ENCODE measurements around the gene CTNNA2.

CTNNA2 gene

GRCh38 chr2:79941179-79941578 lies 428.3 kb downstream of the CTNNA2 start:
- no peak for DNase-seq

- DNase-seq: no peak
These were observed 431.4 kb downstream of the CTNNA2 start for GRCh38 chr2:79944205-79944604.

GRCh38 chr2:79945653-79946445 lies 433.0 kb downstream of the CTNNA2 start:
- no peak for DNase-seq

DNA sequence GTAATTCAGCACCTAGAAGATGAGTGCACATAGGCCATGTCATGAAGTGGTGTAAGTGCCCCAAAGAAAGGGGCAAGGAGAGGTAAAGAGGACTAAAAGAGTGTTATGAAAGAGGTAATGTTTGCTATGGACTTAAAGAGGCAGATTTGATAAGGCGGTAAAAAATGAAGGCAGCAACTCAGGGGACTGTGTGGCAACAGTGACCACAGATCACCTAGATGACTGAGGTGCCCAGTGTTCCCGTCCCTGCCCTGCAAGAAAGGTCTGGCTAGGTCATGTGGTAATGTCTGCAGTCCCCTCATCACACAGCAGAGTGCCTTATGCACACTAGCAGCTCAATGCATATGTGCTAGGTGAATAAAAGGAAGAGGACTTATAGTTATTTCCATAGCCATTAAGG lies 434.9 kb downstream of the CTNNA2 start:
- no peak for DNase-seq

DNA sequence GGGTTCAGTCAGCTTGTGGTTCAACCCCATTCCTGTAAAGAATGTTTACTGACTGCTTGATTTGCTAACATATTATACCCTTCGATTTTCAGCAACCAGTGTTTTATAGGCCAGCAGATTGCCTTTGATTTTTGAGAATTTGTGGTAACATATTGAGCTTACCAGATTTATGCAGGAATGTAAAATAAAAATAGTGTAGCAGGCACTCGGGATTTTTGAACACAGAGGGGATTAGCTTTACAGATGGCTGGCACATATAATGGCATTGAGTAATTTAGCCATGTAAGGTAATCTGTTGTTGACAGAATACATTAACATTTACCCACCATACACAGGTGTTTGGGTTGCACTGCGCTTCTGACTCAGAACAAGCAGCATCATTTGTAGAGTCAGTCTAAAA lies 437.7 kb downstream of the CTNNA2 start:
- DNase-seq: no peak

- no peak for DNase-seq
These were observed 439.8 kb downstream of the CTNNA2 start for GRCh38 chr2:79952616-79953015.

DNA sequence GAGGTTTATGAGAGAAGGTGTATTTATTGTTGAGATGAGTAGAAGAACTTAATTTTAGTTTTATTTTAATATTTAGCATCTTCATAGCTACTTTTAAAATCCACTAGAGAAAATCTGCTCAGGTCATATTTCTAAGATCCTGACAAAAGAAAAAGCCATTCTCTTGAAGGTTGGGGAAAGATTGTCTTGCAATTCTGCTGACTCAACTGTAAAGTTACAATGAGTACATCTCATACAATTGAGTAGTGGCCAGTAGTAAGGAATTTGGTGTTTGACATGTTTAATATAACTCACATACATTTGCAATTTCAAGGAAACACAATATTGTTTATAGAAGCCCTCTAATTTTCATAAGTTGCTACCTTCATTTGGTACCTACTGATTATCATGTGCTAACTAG lies 447.2 kb downstream of the CTNNA2 start:
- DNase-seq: no peak

DNA sequence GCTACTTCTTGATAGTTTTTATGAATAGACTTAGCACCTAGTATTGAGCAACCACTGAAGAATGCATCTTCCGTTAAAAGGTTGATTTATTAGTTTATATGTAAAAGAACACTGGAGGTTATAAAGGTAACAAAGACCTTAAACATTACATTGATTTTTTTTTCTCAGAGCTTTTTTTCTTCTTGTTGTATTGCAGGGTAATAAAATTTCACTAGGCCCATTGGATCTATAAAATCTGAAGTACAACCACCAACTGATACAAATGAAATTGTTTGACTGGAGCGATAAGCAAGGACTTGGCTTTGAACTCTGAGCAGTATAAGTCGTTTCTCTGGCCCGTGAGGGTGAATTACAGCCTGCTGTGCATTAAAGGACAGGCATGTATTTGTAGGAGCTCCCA lies 447.7 kb downstream of the CTNNA2 start:
- DNase-seq: no peak

DNA sequence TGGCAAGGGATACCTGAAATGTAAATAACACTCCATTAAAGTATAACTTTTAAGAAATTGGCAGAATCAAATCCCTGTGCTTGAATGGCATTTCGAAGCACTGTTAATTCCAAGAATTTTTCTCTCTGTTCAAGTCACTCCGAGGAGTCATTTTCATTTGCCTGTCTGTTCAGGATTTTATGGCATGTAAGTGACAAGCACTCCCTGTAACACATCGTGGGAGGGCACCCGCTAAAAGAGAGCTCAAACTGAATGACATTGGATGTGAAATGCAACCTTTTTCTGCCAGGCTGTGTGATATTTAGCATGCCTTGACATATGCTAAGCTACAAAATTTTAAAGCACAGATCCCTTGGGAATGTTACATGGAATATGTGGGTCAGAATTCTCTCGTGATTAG lies 452.1 kb downstream of the CTNNA2 start:
- no peak for DNase-seq

GRCh38 chr2:79966369-79966768 lies 453.5 kb downstream of the CTNNA2 start:
- DNase-seq: no peak

DNA sequence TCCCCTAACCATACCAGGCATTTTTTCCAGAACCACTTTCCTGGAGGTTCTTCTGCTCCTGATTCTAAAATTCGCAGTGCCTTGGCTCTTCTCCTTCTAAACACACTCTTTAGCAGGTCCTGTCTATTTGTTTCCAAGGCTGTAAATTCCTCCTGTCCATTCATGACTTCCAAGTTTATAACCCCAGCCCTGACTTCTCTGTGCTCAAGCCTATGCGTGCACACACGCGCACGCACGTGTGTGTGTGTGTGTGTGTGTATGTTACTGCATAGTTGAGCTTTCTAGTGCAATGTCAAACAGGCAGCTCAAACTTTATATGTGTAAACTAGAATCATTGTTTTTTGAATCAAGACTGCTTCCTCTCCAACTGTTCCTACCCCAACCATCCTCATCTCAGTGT lies 454.0 kb downstream of the CTNNA2 start:
- DNase-seq: no peak

DNA sequence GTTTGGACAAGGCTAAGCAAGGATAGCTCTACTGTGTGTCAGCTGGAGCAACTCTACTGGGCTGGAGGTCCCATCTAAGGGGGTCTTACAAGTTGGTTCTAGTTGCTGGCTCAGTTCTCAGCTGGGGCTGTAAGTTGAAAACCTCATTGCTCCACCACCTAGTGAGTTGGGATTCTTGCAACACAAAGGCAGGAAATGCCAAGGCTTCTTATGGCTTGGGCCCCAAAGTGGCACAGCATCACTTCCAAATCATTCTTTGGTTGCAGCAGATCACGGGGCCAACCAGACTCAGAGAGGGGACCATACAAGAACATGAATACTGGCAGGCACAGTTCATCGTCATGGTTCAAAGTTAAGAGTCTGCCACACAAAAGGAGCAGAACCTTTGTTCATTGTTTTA lies 459.0 kb downstream of the CTNNA2 start:
- no peak for DNase-seq

- no peak for DNase-seq
These were observed 459.8 kb downstream of the CTNNA2 start for GRCh38 chr2:79972661-79973060.

- DNase-seq: no peak
These were observed 463.1 kb downstream of the CTNNA2 start for GRCh38 chr2:79975791-79976565.

DNA sequence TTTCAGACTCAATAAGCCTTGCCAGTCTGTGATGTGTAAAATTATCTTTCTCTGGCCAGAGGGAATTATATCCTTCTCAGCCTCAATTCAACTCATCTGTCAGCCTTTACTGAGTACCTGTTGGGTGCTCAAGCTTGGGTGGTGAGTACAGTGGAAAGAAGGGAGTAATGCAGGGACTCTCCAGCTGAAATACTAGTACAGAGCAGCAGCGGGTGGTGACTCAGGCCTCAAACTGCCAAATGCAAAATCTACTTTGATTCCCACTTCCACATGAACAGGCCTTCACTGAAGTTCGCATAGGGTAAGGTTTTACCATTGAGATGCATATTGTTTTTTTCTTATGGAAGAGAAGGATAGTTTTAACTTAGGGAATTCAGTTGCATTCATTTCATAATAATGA lies 464.9 kb downstream of the CTNNA2 start:
- DNase-seq: no peak

DNA sequence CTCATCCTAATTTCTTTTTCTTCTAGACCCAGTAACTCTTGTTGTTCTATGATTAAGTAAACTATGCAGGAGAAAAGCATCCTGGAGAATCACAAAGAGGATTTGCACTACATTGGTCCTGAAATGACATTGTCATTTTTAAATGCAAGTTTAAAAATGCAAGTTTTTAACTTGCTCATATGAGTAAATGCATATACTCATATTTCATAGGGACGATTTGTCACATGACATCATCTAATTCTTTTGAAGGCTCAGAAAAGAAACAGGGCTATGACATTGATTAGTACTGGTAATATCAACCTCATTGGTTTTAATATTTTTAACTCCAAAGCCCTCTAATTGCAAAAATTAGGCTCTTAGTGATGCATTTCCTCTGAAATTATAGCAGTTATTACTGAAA lies 467.3 kb downstream of the CTNNA2 start:
- no peak for DNase-seq

- DNase-seq: no peak
These were observed 468.0 kb downstream of the CTNNA2 start for GRCh38 chr2:79980816-79981215.

DNA sequence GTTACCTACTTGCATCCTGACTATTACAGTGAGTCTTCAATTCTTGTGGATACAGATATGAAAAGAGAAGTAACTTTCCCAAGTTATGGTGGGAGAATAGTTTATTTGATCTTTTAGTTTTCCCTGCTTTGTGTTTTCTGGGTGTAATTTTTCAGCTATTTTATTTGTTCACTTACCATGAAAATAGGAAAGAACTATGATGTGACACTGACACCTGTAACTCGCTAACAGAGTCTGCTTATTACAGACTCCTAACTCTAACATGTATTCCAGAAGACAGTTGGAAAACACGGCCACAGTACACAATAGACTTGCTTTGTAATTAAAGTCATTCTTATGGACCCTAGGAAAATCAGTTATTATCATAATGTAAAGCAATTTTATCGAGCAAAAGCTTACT lies 468.5 kb downstream of the CTNNA2 start:
- no peak for DNase-seq

- no peak for DNase-seq
These were observed 469.6 kb downstream of the CTNNA2 start for GRCh38 chr2:79982445-79982844.

- DNase-seq: no peak
These were observed 471.6 kb downstream of the CTNNA2 start for GRCh38 chr2:79984476-79984875.

- no peak for DNase-seq
These were observed 472.3 kb downstream of the CTNNA2 start for GRCh38 chr2:79985145-79985544.

DNA sequence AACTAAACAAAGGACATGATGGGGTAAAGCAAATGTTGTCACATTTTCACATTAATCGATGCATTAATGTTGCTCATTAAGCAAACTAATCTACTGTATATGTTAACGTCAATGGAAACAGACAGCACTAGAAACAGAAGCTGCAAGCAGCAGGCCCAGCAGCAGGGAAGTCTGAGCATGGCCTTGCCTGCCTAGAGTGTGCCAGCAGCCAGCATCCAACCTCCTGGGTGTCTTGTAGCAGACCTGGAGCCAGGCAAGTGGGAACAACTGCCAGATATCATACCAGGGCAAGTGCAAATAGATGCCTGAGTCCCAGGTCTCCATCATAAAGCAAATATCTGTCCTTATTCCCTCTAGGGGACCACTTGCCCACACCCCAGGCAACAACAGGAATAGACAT lies 472.7 kb downstream of the CTNNA2 start:
- DNase-seq: no peak

DNA sequence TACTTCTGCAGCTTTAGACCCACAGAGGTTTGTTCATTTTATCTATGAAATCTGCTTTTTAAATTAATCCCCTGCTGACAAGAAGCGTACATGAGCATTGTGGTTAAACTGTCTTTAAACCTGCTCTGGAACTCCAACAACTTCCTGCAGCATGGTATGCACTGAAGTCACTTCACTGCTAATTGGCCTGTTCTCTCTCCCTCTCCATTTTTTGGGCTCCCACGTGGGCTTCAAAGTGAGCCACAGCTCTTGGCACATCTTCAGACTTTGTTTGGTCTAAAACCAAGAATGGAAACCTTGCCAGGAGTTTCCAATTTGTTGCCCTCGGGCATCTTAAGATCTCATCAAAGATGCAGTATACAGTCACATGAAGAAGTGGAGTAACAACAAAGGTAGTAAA lies 480.3 kb downstream of the CTNNA2 start:
- DNase-seq: no peak

GRCh38 chr2:79994161-79994560 lies 481.3 kb downstream of the CTNNA2 start:
- no peak for DNase-seq

GRCh38 chr2:79994965-79995364 lies 482.1 kb downstream of the CTNNA2 start:
- no peak for DNase-seq

Measured in activated effector memory CD4-positive, alpha-beta T cell treated with Interleukin-2 at 50 U/mL for 16 hours (primary cell).